Activated CD4-positive, alpha-beta T cell treated with anti-CD3 and anti-CD28 coated beads, Interleukin-2, amount 10 ng/mL, durations not matched to agents 7 days and 5 days (primary cell): Measurements from ENCODE around the gene OR1E1. TPM values are rescaled to one million over a fixed set of nuclear protein-coding genes. Genes with fewer than 3 reads are reported as not detected.
"Not testable (repeated sequence)": the region's sequence is repeated elsewhere in the genome, so short reads cannot be mapped to it uniquely, and the experiment has no call there.

Source experiments
- CTCF ChIA-PET: fragments of 350-600 bp; sonication (Branson Sonifier 250); formaldehyde crosslinking; loops from one replicate; lab custom pipeline; 2021; ENCODE audit warnings: antibody characterized with exemption; lab: Charles Lee
- POLR2A ChIA-PET: fragments of 350-600 bp; sonication (Branson Sonifier 250); formaldehyde crosslinking; loops from one replicate; lab custom pipeline; 2021; ENCODE audit warnings: antibody characterized with exemption; lab: Charles Lee
- DNase-seq: peaks from one replicate; pipeline ENCODE4 v3.0.0-alpha.2; 2020
- H3K27ac Mint-ChIP-seq: one replicate; pipeline ENCODE4 v1.8.0; 2021; ENCODE audit warnings: mild to moderate bottlenecking, moderate library complexity, mixed read lengths
- H3K27me3 Mint-ChIP-seq: one replicate; pipeline ENCODE4 v1.8.0; 2021; ENCODE audit warnings: mixed read lengths
- H3K36me3 Mint-ChIP-seq: one replicate; pipeline ENCODE4 v1.8.0; 2021; ENCODE audit warnings: low read depth, mixed read lengths
- H3K4me1 Mint-ChIP-seq: one replicate; pipeline ENCODE4 v1.8.0; 2021; ENCODE audit warnings: mixed read lengths
- H3K4me3 Mint-ChIP-seq: one replicate; pipeline ENCODE4 v1.8.0; 2021; ENCODE audit warnings: mild to moderate bottlenecking, moderate library complexity, mixed read lengths
- H3K9me3 Mint-ChIP-seq: one replicate; pipeline ENCODE4 v1.8.0; 2021; ENCODE audit warnings: mixed read lengths
- total RNA-seq, 2 experiments: library from RNA; stranded (reverse); gene quantifications; one replicate each; pipeline ENCODE4 v1.2.3, GENCODE V29; 2021

The OR1E1 gene
- not detected for total RNA-seq

GRCh38 chr17:3398310-3398709 lies at the start of gene OR1E1:
Gene OR1E1 (minus strand): TSS chr17:3398410. CDS start chr17:3398410, 0 bp downstream.
- Mint-ChIP-seq H3K4me1 (no peaks in the 10 kb centered on the region), H3K27me3 (no peaks in the 10 kb centered on the region), H3K4me3 (no peak within 1 kb of the TSS), H3K9me3 (no peaks in the 10 kb centered on the region), H3K36me3 (no peaks in the 10 kb centered on the region), H3K27ac (no peak within 1 kb of the TSS)
- ChIA-PET POLR2A (no interaction called here), CTCF (no interaction called here)
- DNase-seq = no peak

- ChIA-PET CTCF (no interaction called here), POLR2A (no interaction called here)
- Mint-ChIP-seq H3K27me3 (peaks cover 19% of the 10 kb centered on the region), H3K4me1 (no peaks in the 10 kb centered on the region), H3K27ac (no peak overlapping the region), H3K4me3 (no peak overlapping the region), H3K36me3 (no peaks in the 10 kb centered on the region), H3K9me3 (no peaks in the 10 kb centered on the region)
- DNase-seq = no peak
Measured at GRCh38 chr17:3447625-3448024, 49.4 kb upstream of the OR1E1 start.

- H3K9me3 Mint-ChIP-seq = no peaks in the 10 kb centered on the region
- H3K27me3 Mint-ChIP-seq = peaks cover 25% of the 10 kb centered on the region
- no peak overlapping the region for H3K27ac Mint-ChIP-seq
- H3K36me3 Mint-ChIP-seq = no peaks in the 10 kb centered on the region
- no peak for DNase-seq
- no peaks in the 10 kb centered on the region for H3K4me1 Mint-ChIP-seq
- H3K4me3 Mint-ChIP-seq = no peak overlapping the region
- CTCF ChIA-PET = no interaction called here
- POLR2A ChIA-PET = no interaction called here
Measured at GRCh38 chr17:3440451-3440850, 42.2 kb upstream of the OR1E1 start.

- H3K27me3 Mint-ChIP-seq = peaks cover 17% of the 10 kb centered on the region
- no peak for DNase-seq
- H3K9me3 Mint-ChIP-seq = no peaks in the 10 kb centered on the region
- ChIA-PET POLR2A (no interaction called here), CTCF (no interaction called here)
- H3K27ac Mint-ChIP-seq = no peak overlapping the region
- no peak overlapping the region for H3K4me3 Mint-ChIP-seq
- H3K36me3 Mint-ChIP-seq = no peaks in the 10 kb centered on the region
- H3K4me1 Mint-ChIP-seq = no peaks in the 10 kb centered on the region
Measured at GRCh38 chr17:3438368-3438767, 40.2 kb upstream of the OR1E1 start.

- POLR2A ChIA-PET = no interaction called here
Measured at GRCh38 chr17:3433741-3434140, 35.5 kb upstream of the OR1E1 start, which contains the start of gene OR1E2. Gene OR1E2 (minus strand): TSS chr17:3433841. CDS start chr17:3433841, 0 bp downstream.

GRCh38 chr17:3433215-3433614 lies 35.0 kb upstream of the OR1E1 start:
- H3K27me3 Mint-ChIP-seq, H3K4me3 Mint-ChIP-seq, H3K36me3 Mint-ChIP-seq, CTCF ChIA-PET, H3K27ac Mint-ChIP-seq, POLR2A ChIA-PET, H3K4me1 Mint-ChIP-seq, H3K9me3 Mint-ChIP-seq: not testable (repeated sequence)
- peak; percentile 7 for DNase-seq

More at GRCh38 chr17:3433741-3434140, 35.5 kb upstream of the OR1E1 start, which contains the start of gene OR1E2:
- no peaks in the 10 kb centered on the region for H3K27me3 Mint-ChIP-seq
- H3K9me3 Mint-ChIP-seq = no peaks in the 10 kb centered on the region
- no peak within 1 kb of the TSS for H3K27ac Mint-ChIP-seq
- H3K4me3 Mint-ChIP-seq = no peak within 1 kb of the TSS
- H3K4me1 Mint-ChIP-seq = no peaks in the 10 kb centered on the region
- CTCF ChIA-PET = no interaction called here
- DNase-seq = no peak
- no peaks in the 10 kb centered on the region for H3K36me3 Mint-ChIP-seq

GRCh38 chr17:3418222-3418621 lies 20.0 kb upstream of the OR1E1 start:
- Mint-ChIP-seq H3K4me3 (no peak overlapping the region), H3K36me3 (no peaks in the 10 kb centered on the region), H3K27me3 (peaks cover 19% of the 10 kb centered on the region), H3K9me3 (no peaks in the 10 kb centered on the region), H3K4me1 (no peaks in the 10 kb centered on the region), H3K27ac (no peak overlapping the region)
- ChIA-PET POLR2A (no interaction called here), CTCF (no interaction called here)
- no peak for DNase-seq

GRCh38 chr17:3415610-3416009 lies 17.4 kb upstream of the OR1E1 start:
- ChIA-PET POLR2A (no interaction called here), CTCF (no interaction called here)
- no peak for DNase-seq
- H3K27me3 Mint-ChIP-seq = peaks cover 21% of the 10 kb centered on the region
- no peaks in the 10 kb centered on the region for H3K9me3 Mint-ChIP-seq
- H3K36me3 Mint-ChIP-seq = no peaks in the 10 kb centered on the region
- no peak overlapping the region for H3K27ac Mint-ChIP-seq
- H3K4me3 Mint-ChIP-seq = no peak overlapping the region
- no peaks in the 10 kb centered on the region for H3K4me1 Mint-ChIP-seq

- POLR2A ChIA-PET, H3K27ac Mint-ChIP-seq, H3K27me3 Mint-ChIP-seq, H3K4me1 Mint-ChIP-seq, H3K36me3 Mint-ChIP-seq, CTCF ChIA-PET, H3K4me3 Mint-ChIP-seq, DNase-seq: not testable (repeated sequence)
- H3K9me3 Mint-ChIP-seq = peaks cover 11% of the 10 kb centered on the region
Measured at GRCh38 chr17:3412216-3412615, 14.0 kb upstream of the OR1E1 start.

GRCh38 chr17:3411070-3411469 lies 12.9 kb upstream of the OR1E1 start, which contains the start of gene OR3A3:
Gene OR3A3 (plus strand): TSS chr17:3411370.
- POLR2A ChIA-PET = no interaction called here
- DNase-seq = no peak
- Mint-ChIP-seq H3K36me3 (no peaks in the 10 kb centered on the region), H3K27ac (no peak within 1 kb of the TSS), H3K4me3 (no peak within 1 kb of the TSS), H3K27me3 (peaks cover 8% of the 10 kb centered on the region), H3K9me3 (peaks cover 17% of the 10 kb centered on the region), H3K4me1 (no peaks in the 10 kb centered on the region)
- CTCF ChIA-PET = no interaction called here

GRCh38 chr17:3403856-3404255 lies 5.6 kb upstream of the OR1E1 start:
- DNase-seq, H3K27ac Mint-ChIP-seq, CTCF ChIA-PET, POLR2A ChIA-PET, H3K36me3 Mint-ChIP-seq, H3K27me3 Mint-ChIP-seq, H3K4me1 Mint-ChIP-seq, H3K4me3 Mint-ChIP-seq: not testable (repeated sequence)
- peaks cover 15% of the 10 kb centered on the region for H3K9me3 Mint-ChIP-seq

- no peaks in the 10 kb centered on the region for H3K27me3 Mint-ChIP-seq
- no peak overlapping the region for H3K4me3 Mint-ChIP-seq
- no peak overlapping the region for H3K27ac Mint-ChIP-seq
- H3K4me1 Mint-ChIP-seq = no peaks in the 10 kb centered on the region
- peaks cover 5% of the 10 kb centered on the region for H3K9me3 Mint-ChIP-seq
- no peaks in the 10 kb centered on the region for H3K36me3 Mint-ChIP-seq
- no peak for DNase-seq
- CTCF ChIA-PET = no interaction called here
- POLR2A ChIA-PET = no interaction called here
Measured at GRCh38 chr17:3401786-3402185, 3.6 kb upstream of the OR1E1 start.

- no peak for DNase-seq
- H3K27me3 Mint-ChIP-seq = no peaks in the 10 kb centered on the region
- ChIA-PET CTCF (no interaction called here), POLR2A (no interaction called here)
- no peaks in the 10 kb centered on the region for H3K36me3 Mint-ChIP-seq
- H3K9me3 Mint-ChIP-seq = no peaks in the 10 kb centered on the region
- no peaks in the 10 kb centered on the region for H3K4me1 Mint-ChIP-seq
- H3K4me3 Mint-ChIP-seq = no peak overlapping the region
- no peak overlapping the region for H3K27ac Mint-ChIP-seq
Measured at GRCh38 chr17:3400055-3400454, 1.8 kb upstream of the OR1E1 start.

- CTCF ChIA-PET, H3K9me3 Mint-ChIP-seq, H3K27ac Mint-ChIP-seq, POLR2A ChIA-PET, H3K4me3 Mint-ChIP-seq, H3K36me3 Mint-ChIP-seq, H3K4me1 Mint-ChIP-seq, H3K27me3 Mint-ChIP-seq: not testable (repeated sequence)
- peak; percentile 12 for DNase-seq
Measured at GRCh38 chr17:3397801-3398200, 409 bp downstream of the OR1E1 start.
